ENCODE data around the gene DCANP1.

The DCANP1 gene

GRCh38 chr5:135440916-135441315 is 6.2 kb downstream of the DCANP1 start:
- DNase-seq = no peak

- no peak for DNase-seq
These were observed 7.6 kb downstream of the DCANP1 start for GRCh38 chr5:135439231-135440205.

GRCh38 chr5:135438636-135439221 is 8.4 kb downstream of the DCANP1 start:
- DNase-seq = no peak

- DNase-seq = no peak
These were observed 9.2 kb downstream of the DCANP1 start for GRCh38 chr5:135437796-135438560.

- peak; percentile 9 for DNase-seq
These were observed 9.7 kb downstream of the DCANP1 start for GRCh38 chr5:135437422-135437795.

GRCh38 chr5:135436951-135437418 is 10.2 kb downstream of the DCANP1 start:
- DNase-seq = no peak

- no peak for DNase-seq
These were observed 11.4 kb downstream of the DCANP1 start for GRCh38 chr5:135435467-135436330.

- DNase-seq = no peak
These were observed 12.3 kb downstream of the DCANP1 start for GRCh38 chr5:135434591-135435466.

GRCh38 chr5:135433681-135434426 is 13.3 kb downstream of the DCANP1 start:
- DNase-seq = no peak

- no peak for DNase-seq
These were observed 15.0 kb downstream of the DCANP1 start for GRCh38 chr5:135432113-135432512.

GRCh38 chr5:135430135-135430437 is 17.1 kb downstream of the DCANP1 start:
- DNase-seq = no peak

- no peak for DNase-seq
These were observed 17.6 kb downstream of the DCANP1 start for GRCh38 chr5:135429301-135430134.

GRCh38 chr5:135428586-135428985 is 18.6 kb downstream of the DCANP1 start:
- no peak for DNase-seq

- peak; percentile 47 for DNase-seq
These were observed 20.8 kb downstream of the DCANP1 start for GRCh38 chr5:135426102-135427082.

GRCh38 chr5:135425641-135426040 is 21.5 kb downstream of the DCANP1 start:
- DNase-seq = no peak

GRCh38 chr5:135423846-135424168 is 23.3 kb downstream of the DCANP1 start:
- DNase-seq = no peak

- no peak for DNase-seq
These were observed 23.9 kb downstream of the DCANP1 start for GRCh38 chr5:135423146-135423845.

GRCh38 chr5:135422419-135422818 is 24.7 kb downstream of the DCANP1 start:
- no peak for DNase-seq
